Body of pancreas (tissue), 4 donors: ENCODE results near the gene CREB3L2. TPM values are rescaled to one million over a fixed set of nuclear protein-coding genes. Genes with fewer than 3 reads are reported as not detected.
A peak's percentile ranks its signal among the peaks of the same experiment; 100 is the strongest.

ENCODE experiments used
- ATAC-seq: fragments of 150-250 bp; one replicate; pipeline ENCODE4 v1.9.1; 2016
- DNase-seq, 4 donors: peaks; one replicate each; pipeline ENCODE4 v3.0.0-alpha.2; 2019
- H3K27ac ChIP-seq, 4 donors: fragments of 200-600 bp; sonication (generic); 1 replicate in 3 of 4; 2 replicates in 1 of 4; pipeline versions ENCODE4 v1.5.1 to v1.6.1; 2016 to 2019; ENCODE audit warnings: mild to moderate bottlenecking in 1 of 4, mixed read lengths in 1 of 4, moderate library complexity in 1 of 4
- H3K27me3 ChIP-seq, 2 donors: fragments of 200-600 bp; sonication (generic); one replicate each; pipeline ENCODE4 v1.6.0; 2016; ENCODE audit warnings: mild to moderate bottlenecking in 1 of 2
- H3K36me3 ChIP-seq, 2 donors: fragments of 200-600 bp; sonication (generic); replicated peaks in 1 of 2; 2 replicates each; pipeline ENCODE4 v1.5.1; 2016; ENCODE audit warnings: low read depth in 2 of 2; ENCODE audit not compliant: insufficient read depth in 1 of 2
- H3K4me1 ChIP-seq: fragments of 200-600 bp; sonication (generic); one replicate; pipeline ENCODE4 v1.6.0; 2016
- H3K4me3 ChIP-seq, 2 donors: fragments of 200-600 bp; sonication (generic); 1 replicate in 1 of 2; 2 replicates in 1 of 2; pipeline ENCODE4 v1.5.1; 2016 to 2019
- H3K9me3 ChIP-seq, 3 donors: fragments of 200-600 bp; sonication (generic); 1 replicate in 2 of 3; 2 replicates in 1 of 3; pipeline ENCODE4 v1.5.1; 2016
- POLR2A ChIP-seq, 3 donors: fragments of 450-650 bp; IDR thresholded peaks; one replicate each; pipeline ENCODE4 v1.6.1; 2016; ENCODE audit warnings: antibody characterized with exemption in 3 of 3, mild to moderate bottlenecking in 2 of 3
- WGBS, 2 donors: methylation state at CpG; one replicate each; pipeline ENCODE4 v1.1.5; 2017; 5-methylcytosine and 5-hydroxymethylcytosine counted together
- intact Hi-C: fragments of 100-400 bp; cut with DNase I; formaldehyde crosslinking; loops from one replicate; pipeline ENCODE4 v1.15.1; 2023
- total RNA-seq, 2 donors: library from RNA; depleted of rRNA; stranded (reverse); fragments of >200 nt; gene quantifications; one replicate each; pipeline ENCODE4 v1.1.0, GENCODE V29; 2016
- TF ChIP-seq, protein P1 (sequence below), 7 experiments: fragments of 450-650 bp in 4 of 7; fragments of 200-600 bp in 3 of 7; sonication (generic) in 3 of 7; IDR thresholded peaks; one replicate each; pipeline ENCODE4 v1.5.1; 2016 to 2019; ENCODE audit warnings: antibody characterized with exemption in 7 of 7

Gene CREB3L2
- total RNA-seq, 2 donors from 2014 or later = 21.3 to 28.0 TPM

DNA sequence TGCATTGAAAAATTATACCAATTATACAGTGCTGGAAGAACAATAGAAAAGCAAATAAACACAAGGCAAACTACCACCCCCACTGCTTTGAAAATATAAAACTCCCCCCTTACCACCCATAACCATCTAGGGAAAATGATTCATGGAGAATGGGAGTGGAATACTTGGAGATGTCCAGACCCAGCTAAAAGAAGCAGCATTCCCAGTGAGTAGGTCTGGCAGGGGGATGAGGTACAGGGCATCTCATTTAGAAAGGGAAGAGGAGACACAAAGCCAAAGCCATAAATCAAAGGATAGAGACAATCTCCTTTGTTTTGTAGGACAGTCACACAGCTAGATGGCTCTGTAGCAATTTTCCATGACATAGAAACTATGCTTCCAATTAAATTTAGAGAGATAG, 119.1 kb downstream of the CREB3L2 start:
- H3K4me1 ChIP-seq = no peaks in the 10 kb centered on the region
- peaks cover 7 to 54% of the 10 kb centered on the region in 2 donors for H3K36me3 ChIP-seq
- ATAC-seq = no peak
- H3K27ac ChIP-seq = no peak overlapping the region
- H3K4me3 ChIP-seq = no peak overlapping the region
- H3K27me3 ChIP-seq = no peaks in the 10 kb centered on the region
- TF ChIP-seq, protein P1, sequence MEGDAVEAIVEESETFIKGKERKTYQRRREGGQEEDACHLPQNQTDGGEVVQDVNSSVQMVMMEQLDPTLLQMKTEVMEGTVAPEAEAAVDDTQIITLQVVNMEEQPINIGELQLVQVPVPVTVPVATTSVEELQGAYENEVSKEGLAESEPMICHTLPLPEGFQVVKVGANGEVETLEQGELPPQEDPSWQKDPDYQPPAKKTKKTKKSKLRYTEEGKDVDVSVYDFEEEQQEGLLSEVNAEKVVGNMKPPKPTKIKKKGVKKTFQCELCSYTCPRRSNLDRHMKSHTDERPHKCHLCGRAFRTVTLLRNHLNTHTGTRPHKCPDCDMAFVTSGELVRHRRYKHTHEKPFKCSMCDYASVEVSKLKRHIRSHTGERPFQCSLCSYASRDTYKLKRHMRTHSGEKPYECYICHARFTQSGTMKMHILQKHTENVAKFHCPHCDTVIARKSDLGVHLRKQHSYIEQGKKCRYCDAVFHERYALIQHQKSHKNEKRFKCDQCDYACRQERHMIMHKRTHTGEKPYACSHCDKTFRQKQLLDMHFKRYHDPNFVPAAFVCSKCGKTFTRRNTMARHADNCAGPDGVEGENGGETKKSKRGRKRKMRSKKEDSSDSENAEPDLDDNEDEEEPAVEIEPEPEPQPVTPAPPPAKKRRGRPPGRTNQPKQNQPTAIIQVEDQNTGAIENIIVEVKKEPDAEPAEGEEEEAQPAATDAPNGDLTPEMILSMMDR (IDR thresholded peaks at IDR 0.05) = no peak
- TF ChIP-seq POLR2A (IDR thresholded peaks at IDR 0.05) = no peak
- intact Hi-C loops = no loop called here
- no peak for DNase-seq
- no peaks in the 10 kb centered on the region for H3K9me3 ChIP-seq

DNA sequence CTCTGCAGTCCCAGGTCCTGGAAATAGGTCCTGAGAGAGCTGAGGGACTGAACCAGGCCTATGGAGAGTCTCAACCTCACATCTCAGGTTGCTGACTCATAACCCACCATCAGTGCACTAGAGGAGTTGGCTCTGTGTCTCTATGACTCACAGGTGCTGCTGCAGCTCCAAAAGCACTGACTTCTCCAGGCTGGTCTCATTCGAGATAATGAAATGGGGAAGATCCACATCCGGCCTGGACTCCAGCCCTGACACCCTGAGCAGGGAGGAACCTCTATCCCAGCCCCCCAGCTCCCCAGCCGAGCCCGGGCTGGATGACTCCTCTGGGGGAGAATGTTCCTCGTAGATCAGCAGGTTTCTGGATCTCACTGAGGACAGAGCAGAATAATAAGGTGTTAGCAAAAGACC, 119.6 kb downstream of the CREB3L2 start:
- Histone ChIP-seq H3K36me3 (peaks cover 7 to 54% of the 10 kb centered on the region in 2 donors), H3K27me3 (no peaks in the 10 kb centered on the region), H3K4me1 (no peaks in the 10 kb centered on the region), H3K4me3 (no peak overlapping the region), H3K27ac (no peak overlapping the region), H3K9me3 (no peaks in the 10 kb centered on the region)
- DNase-seq (peak in 1 of 4 donors; percentile 16), ATAC-seq (no peak)
- 91 to 95% methylated on average over 4 to 5 of the region's 5 CpGs for WGBS, 2 donors
- TF ChIP-seq POLR2A (IDR thresholded peaks at IDR 0.05) = no peak
- TF ChIP-seq, protein P1 (IDR thresholded peaks at IDR 0.05) = no peak
- intact Hi-C loops = no loop called here

DNA sequence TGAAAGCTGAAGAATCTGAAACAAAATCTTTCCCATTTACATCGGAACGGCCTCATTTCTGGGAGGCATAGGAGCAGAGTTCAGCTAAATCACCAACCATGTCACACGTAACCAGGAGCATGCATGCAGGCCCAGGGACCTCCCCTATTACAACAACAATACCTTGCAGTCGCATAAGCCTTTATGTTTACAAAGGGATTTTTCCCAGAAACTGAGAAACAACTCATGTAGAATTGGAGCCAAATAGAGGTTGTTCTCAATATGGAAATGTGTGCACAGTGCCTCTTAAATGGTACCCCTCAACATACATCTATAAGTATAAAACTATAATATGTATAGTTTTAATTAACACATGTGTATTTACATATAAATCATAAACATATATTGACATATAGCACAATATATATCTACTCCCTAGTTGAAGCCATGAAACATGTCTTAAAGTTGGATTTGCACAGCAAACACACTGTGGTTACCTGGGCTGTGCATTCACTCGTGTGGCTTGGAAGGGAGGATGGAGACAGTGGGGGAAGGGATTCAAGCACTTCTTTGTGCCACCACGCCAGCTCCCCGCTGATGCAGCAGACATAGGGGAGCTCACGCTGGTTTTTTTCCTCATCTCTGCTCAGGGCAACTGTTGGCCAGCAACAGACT, 120.2 kb downstream of the CREB3L2 start:
- ATAC-seq = no peak
- H3K36me3 ChIP-seq = peaks cover 7 to 54% of the 10 kb centered on the region in 2 donors
- no peaks in the 10 kb centered on the region for H3K27me3 ChIP-seq
- DNase-seq = no peak
- H3K9me3 ChIP-seq = no peaks in the 10 kb centered on the region
- no peak overlapping the region for H3K4me3 ChIP-seq
- intact Hi-C loops = no loop called here
- TF ChIP-seq, protein P1 (IDR thresholded peaks at IDR 0.05) = no peak
- TF ChIP-seq POLR2A (IDR thresholded peaks at IDR 0.05) = no peak
- 97 to 98% methylated on average over 8 of the region's 8 CpGs for WGBS, 2 donors
- H3K27ac ChIP-seq = no peak overlapping the region
- no peaks in the 10 kb centered on the region for H3K4me1 ChIP-seq

DNA sequence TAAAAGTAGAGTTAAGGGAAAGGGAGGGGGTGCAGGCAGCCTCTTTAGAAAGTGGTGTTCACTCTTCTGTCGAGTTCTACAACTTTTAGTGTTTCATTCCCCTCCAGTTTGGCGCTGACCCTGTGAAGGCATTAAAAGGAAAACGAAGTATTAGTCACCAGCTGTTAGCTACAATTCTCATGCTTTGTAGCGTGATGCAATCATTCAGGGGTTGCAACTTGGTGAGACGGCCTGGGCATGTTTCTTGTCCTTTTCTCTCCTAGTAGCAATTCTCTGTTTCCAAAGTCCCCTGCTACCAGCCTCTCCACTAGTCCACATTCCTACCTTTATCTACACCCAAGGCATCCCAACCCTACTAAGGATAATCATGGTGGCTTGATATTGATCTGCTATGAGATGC, 121.5 kb downstream of the CREB3L2 start:
- WGBS, 2 donors = 86 to 89% methylated on average over 5 of the region's 5 CpGs
- no peak for ATAC-seq
- H3K4me3 ChIP-seq = no peak overlapping the region
- H3K9me3 ChIP-seq = no peaks in the 10 kb centered on the region
- TF ChIP-seq POLR2A (IDR thresholded peaks at IDR 0.05) = no peak
- TF ChIP-seq, protein P1 (IDR thresholded peaks at IDR 0.05) = no peak
- no peaks in the 10 kb centered on the region for H3K27me3 ChIP-seq
- no peak for DNase-seq
- peaks cover 7 to 56% of the 10 kb centered on the region in 2 donors for H3K36me3 ChIP-seq
- no peaks in the 10 kb centered on the region for H3K4me1 ChIP-seq
- no peak overlapping the region for H3K27ac ChIP-seq
- intact Hi-C loops = no loop called here
